Measurements from ENCODE around the gene RFX2.

GRCh38 chr19:6119031-6119430 lies 8.7 kb upstream of the RFX2 start:
- TF ChIP-seq POLR2A (IDR thresholded peaks at IDR 0.05) (no peak), CTCF (IDR thresholded peaks at IDR 0.05) (no peak)

Data from breast epithelium (tissue), 3 donors.